Activated CD4-positive, alpha-beta T cell treated with anti-CD3 and anti-CD28 coated beads for 36 hours (primary cell): ENCODE data around the gene BORCS6. TPM values are rescaled to one million over a fixed set of nuclear protein-coding genes. Genes with fewer than 3 reads are reported as not detected.

Experiments
- ATAC-seq: fragments of 200-7000 bp; cut with Tn5 transposase; one replicate; pipeline ENCODE4 v1.10.0; 2021; ENCODE audit warnings: mild to moderate bottlenecking, moderate library complexity
- CTCF ChIA-PET: fragments of 350-600 bp; sonication (Branson Sonifier 250); formaldehyde crosslinking; loops from one replicate; lab custom pipeline; 2021; ENCODE audit warnings: antibody characterized with exemption; lab: Charles Lee
- POLR2A ChIA-PET: fragments of 350-600 bp; sonication (Branson Sonifier 250); formaldehyde crosslinking; loops from one replicate; lab custom pipeline; 2021; ENCODE audit warnings: antibody characterized with exemption, inconsistent platforms; lab: Charles Lee
- DNase-seq: peaks from one replicate; pipeline ENCODE4 v3.0.0-alpha.2; 2020
- H3K27ac Mint-ChIP-seq: one replicate; pipeline ENCODE4 v1.8.0; 2021; ENCODE audit warnings: mixed read lengths
- H3K27me3 Mint-ChIP-seq: one replicate; pipeline ENCODE4 v1.8.0; 2021; ENCODE audit warnings: mixed read lengths
- H3K36me3 Mint-ChIP-seq: one replicate; pipeline ENCODE4 v1.8.0; 2021; ENCODE audit warnings: low read depth, mixed read lengths
- H3K4me1 Mint-ChIP-seq: one replicate; pipeline ENCODE4 v1.8.0; 2021; ENCODE audit warnings: mixed read lengths
- H3K4me3 Mint-ChIP-seq: one replicate; pipeline ENCODE4 v1.8.0; 2021; ENCODE audit warnings: mild to moderate bottlenecking, moderate library complexity, mixed read lengths
- H3K9me3 Mint-ChIP-seq: one replicate; pipeline ENCODE4 v1.8.0; 2021; ENCODE audit warnings: low read depth, mixed read lengths
- intact Hi-C, 2 experiments: fragments of 100-400 bp; cut with DNase I in 1 of 2; cut with micrococcal nuclease in 1 of 2; formaldehyde crosslinking; loops; one replicate each; pipeline versions ENCODE4 v1.14.2 to v1.15.1; 2022 to 2024; cut with DNase I, micrococcal nuclease
- total RNA-seq, 2 experiments: library from RNA; stranded (reverse); gene quantifications; one replicate each; pipeline ENCODE4 v1.2.3, GENCODE V29; 2021

The BORCS6 gene
- 1 to 10 TPM; 3.9 to 4.5 TPM for total RNA-seq

- Mint-ChIP-seq H3K36me3 (no peaks in the 10 kb centered on the region), H3K27ac (peak within 1 kb of the TSS; percentile 86), H3K4me1 (peaks cover 10% of the 10 kb centered on the region), H3K4me3 (no peak within 1 kb of the TSS), H3K27me3 (no peaks in the 10 kb centered on the region), H3K9me3 (no peaks in the 10 kb centered on the region)
- POLR2A ChIA-PET: interaction anchor here (0.6 to 4.7 kb wide), 18 partner anchors 8 to 332 kb away, joined by 3 to 78 read pairs (median 4); partner anchors contain the start of genes CTC1, CYB5D1, NAA38 and PFAS
- peak; percentile 98 for DNase-seq
- intact Hi-C loops: loop anchor here (1.0 kb wide), 2 partner anchors 20 to 245 kb away; partner anchors contain the start of genes AURKB (in 1 of the 2) and NDEL1 (in 1 of the 2)
- CTCF ChIA-PET: interaction anchor here (0.6 to 6.0 kb wide), 11 partner anchors 12 to 111 kb away, joined by 3 to 59 read pairs (median 4); partner anchors contain the start of genes ALOXE3, AURKB and CTC1
- ATAC-seq: peak; percentile 67
These were observed at the start of gene BORCS6 for GRCh38 chr17:8189711-8190477. TSS of gene BORCS6 (minus strand) at chr17:8190180. CDS start at chr17:8190140, 40 bp downstream.

GRCh38 chr17:8237886-8238285 lies 47.9 kb upstream of the BORCS6 start:
- Mint-ChIP-seq H3K27ac (peak overlapping the region; percentile 28), H3K27me3 (no peaks in the 10 kb centered on the region), H3K4me3 (no peak overlapping the region), H3K4me1 (peaks cover 22% of the 10 kb centered on the region), H3K9me3 (no peaks in the 10 kb centered on the region), H3K36me3 (peaks cover 61% of the 10 kb centered on the region)
- DNase-seq (no peak), ATAC-seq (no peak)
- intact Hi-C loops: no loop called here
- CTCF ChIA-PET: interaction anchor here (1.0 to 1.1 kb wide), 2 partner anchors 9 to 144 kb away, joined by 3 to 4 read pairs; no protein-coding TSS in a partner anchor
- POLR2A ChIA-PET: interaction anchor here (1.0 kb wide), 1 partner anchor 65 kb away, joined by 3 read pairs; no protein-coding TSS in a partner anchor

GRCh38 chr17:8237175-8237574 lies 47.2 kb upstream of the BORCS6 start:
- H3K27me3 Mint-ChIP-seq: no peaks in the 10 kb centered on the region
- H3K4me3 Mint-ChIP-seq: no peak overlapping the region
- DNase-seq (no peak), ATAC-seq (no peak)
- no peak overlapping the region for H3K27ac Mint-ChIP-seq
- peaks cover 63% of the 10 kb centered on the region for H3K36me3 Mint-ChIP-seq
- POLR2A ChIA-PET: no interaction called here
- intact Hi-C loops: no loop called here
- no peaks in the 10 kb centered on the region for H3K9me3 Mint-ChIP-seq
- H3K4me1 Mint-ChIP-seq: peaks cover 17% of the 10 kb centered on the region
- CTCF ChIA-PET: interaction anchor here (1.0 to 1.1 kb wide), 2 partner anchors 11 to 143 kb away, joined by 3 to 4 read pairs; partner anchors contain the start of genes CTC1 and PFAS

- DNase-seq (no peak), ATAC-seq (no peak)
- Mint-ChIP-seq H3K4me1 (peaks cover 17% of the 10 kb centered on the region), H3K27ac (peak overlapping the region; percentile 11), H3K36me3 (peaks cover 66% of the 10 kb centered on the region), H3K4me3 (no peak overlapping the region), H3K9me3 (no peaks in the 10 kb centered on the region), H3K27me3 (no peaks in the 10 kb centered on the region)
- intact Hi-C loops: no loop called here
- CTCF ChIA-PET: interaction anchor here (1.1 to 1.6 kb wide), 4 partner anchors 9 to 65 kb away, joined by 3 to 5 read pairs (median 4); partner anchors contain the start of gene BORCS6
- POLR2A ChIA-PET: no interaction called here
These were observed 45.7 kb upstream of the BORCS6 start for GRCh38 chr17:8235676-8236075.

GRCh38 chr17:8234361-8235270 lies 44.6 kb upstream of the BORCS6 start:
- DNase-seq: no peak
- H3K27ac Mint-ChIP-seq: no peak overlapping the region
- no peaks in the 10 kb centered on the region for H3K9me3 Mint-ChIP-seq
- no peak for ATAC-seq
- peaks cover 68% of the 10 kb centered on the region for H3K36me3 Mint-ChIP-seq
- ChIA-PET CTCF (interaction anchor here (1.1 to 1.6 kb wide), 4 partner anchors 10 to 66 kb away, joined by 3 to 5 read pairs (median 4); partner anchors contain the start of gene BORCS6), POLR2A (no interaction called here)
- H3K4me3 Mint-ChIP-seq: no peak overlapping the region
- no peaks in the 10 kb centered on the region for H3K27me3 Mint-ChIP-seq
- peaks cover 15% of the 10 kb centered on the region for H3K4me1 Mint-ChIP-seq
- intact Hi-C loops: no loop called here

GRCh38 chr17:8231701-8232100 lies 41.7 kb upstream of the BORCS6 start:
- H3K27me3 Mint-ChIP-seq: no peaks in the 10 kb centered on the region
- DNase-seq: no peak
- ATAC-seq: no peak
- POLR2A ChIA-PET: no interaction called here
- intact Hi-C loops: no loop called here
- CTCF ChIA-PET: interaction anchor here (0.7 to 2.6 kb wide), 4 partner anchors 12 to 73 kb away, joined by 3 to 9 read pairs (median 4); no protein-coding TSS in a partner anchor
- no peaks in the 10 kb centered on the region for H3K9me3 Mint-ChIP-seq
- H3K27ac Mint-ChIP-seq: no peak overlapping the region
- no peak overlapping the region for H3K4me3 Mint-ChIP-seq
- peaks cover 68% of the 10 kb centered on the region for H3K36me3 Mint-ChIP-seq
- peaks cover 14% of the 10 kb centered on the region for H3K4me1 Mint-ChIP-seq

GRCh38 chr17:8227238-8227581 lies 37.2 kb upstream of the BORCS6 start:
- Mint-ChIP-seq H3K36me3 (peaks cover 49% of the 10 kb centered on the region), H3K27ac (peak overlapping the region; percentile 96), H3K4me3 (peak overlapping the region; percentile 49), H3K4me1 (peaks cover 39% of the 10 kb centered on the region), H3K9me3 (no peaks in the 10 kb centered on the region), H3K27me3 (no peaks in the 10 kb centered on the region)
- CTCF ChIA-PET: interaction anchor here (0.7 to 3.0 kb wide), 6 partner anchors 16 to 153 kb away, joined by 3 to 14 read pairs (median 6); partner anchors contain the start of gene ALOXE3
- intact Hi-C loops: no loop called here
- ATAC-seq (no peak), DNase-seq (no peak)
- POLR2A ChIA-PET: interaction anchor here (0.6 to 2.2 kb wide), 5 partner anchors 17 to 133 kb away, joined by 3 to 11 read pairs (median 5); partner anchors contain the start of gene AURKB

GRCh38 chr17:8226536-8227237 lies 36.7 kb upstream of the BORCS6 start:
- Mint-ChIP-seq H3K9me3 (no peaks in the 10 kb centered on the region), H3K36me3 (peaks cover 52% of the 10 kb centered on the region), H3K27ac (peak overlapping the region; percentile 96), H3K27me3 (no peaks in the 10 kb centered on the region), H3K4me3 (peak overlapping the region; percentile 49), H3K4me1 (peaks cover 41% of the 10 kb centered on the region)
- CTCF ChIA-PET: interaction anchor here (0.6 to 3.0 kb wide), 7 partner anchors 17 to 153 kb away, joined by 3 to 14 read pairs (median 3); partner anchors contain the start of gene ALOXE3
- peak; percentile 4 for ATAC-seq
- POLR2A ChIA-PET: interaction anchor here (0.6 to 2.2 kb wide), 7 partner anchors 17 to 152 kb away, joined by 3 to 11 read pairs (median 4); partner anchors contain the start of gene AURKB
- intact Hi-C loops: loop anchor here (1.0 kb wide), 4 partner anchors 21 to 107 kb away; no protein-coding TSS in a partner anchor
- DNase-seq: peak; percentile 81

- Mint-ChIP-seq H3K27me3 (no peaks in the 10 kb centered on the region), H3K4me3 (peak overlapping the region; percentile 49), H3K36me3 (peaks cover 49% of the 10 kb centered on the region), H3K9me3 (no peaks in the 10 kb centered on the region), H3K4me1 (peaks cover 45% of the 10 kb centered on the region), H3K27ac (peak overlapping the region; percentile 96)
- peak; percentile 17 for ATAC-seq
- ChIA-PET CTCF (interaction anchor here (0.5 to 3.0 kb wide), 10 partner anchors 17 to 152 kb away, joined by 3 to 14 read pairs (median 4); partner anchors contain the start of genes ALOXE3 and CTC1), POLR2A (interaction anchor here (0.8 to 2.2 kb wide), 5 partner anchors 16 to 151 kb away, joined by 3 to 11 read pairs (median 5); partner anchors contain the start of genes AURKB and CTC1)
- intact Hi-C loops: loop anchor here (1.0 kb wide), 4 partner anchors 21 to 107 kb away; no protein-coding TSS in a partner anchor
- peak; percentile 90 for DNase-seq
These were observed 36.0 kb upstream of the BORCS6 start for GRCh38 chr17:8225813-8226535.
